GM11168 (cell line): ENCODE results near the gene AIPL1.

Source experiments
- in situ Hi-C: fragments of 300-500 bp; cut with MboI; formaldehyde crosslinking; loops from one replicate; pipeline ENCODE4 v1.12.0; 2022; ENCODE audit warnings: low sequenced_read_pairs; ENCODE audit not compliant: unreplicated experiment

AIPL1 gene

GRCh38 chr17:6425407-6425806 is 9.5 kb downstream of the AIPL1 start:
- in situ Hi-C loops, result loop anchor here (5.0 kb wide), 1 partner anchor 838 kb away; no protein-coding TSS in a partner anchor

- in situ Hi-C loops, result no loop called here
Observed at GRCh38 chr17:6423931-6424330, 11.0 kb downstream of the AIPL1 start.

GRCh38 chr17:6422654-6423241 is 12.2 kb downstream of the AIPL1 start:
- in situ Hi-C loops, result no loop called here

- in situ Hi-C loops, result no loop called here
Observed at GRCh38 chr17:6421700-6422604, 13.0 kb downstream of the AIPL1 start.

GRCh38 chr17:6420173-6420641 is 14.7 kb downstream of the AIPL1 start:
- in situ Hi-C loops, result no loop called here

- in situ Hi-C loops, result no loop called here
Observed at GRCh38 chr17:6415616-6416015, 19.3 kb downstream of the AIPL1 start.

GRCh38 chr17:6413065-6413464 is 21.9 kb downstream of the AIPL1 start:
- in situ Hi-C loops, result no loop called here

- in situ Hi-C loops, result no loop called here
Observed at GRCh38 chr17:6408735-6409134, 26.2 kb downstream of the AIPL1 start.

GRCh38 chr17:6408276-6408675 is 26.6 kb downstream of the AIPL1 start:
- in situ Hi-C loops, result no loop called here

GRCh38 chr17:6402258-6402657 is 32.7 kb downstream of the AIPL1 start:
- in situ Hi-C loops, result no loop called here

- in situ Hi-C loops, result no loop called here
Observed at GRCh38 chr17:6398955-6399354, 36.0 kb downstream of the AIPL1 start.

- in situ Hi-C loops, result no loop called here
Observed at GRCh38 chr17:6394055-6394606, 40.8 kb downstream of the AIPL1 start.

GRCh38 chr17:6393351-6393952 is 41.5 kb downstream of the AIPL1 start:
- in situ Hi-C loops, result no loop called here

- in situ Hi-C loops, result no loop called here
Observed at GRCh38 chr17:6392609-6393350, 42.1 kb downstream of the AIPL1 start.

- in situ Hi-C loops, result no loop called here
Observed at GRCh38 chr17:6388416-6388815, 46.5 kb downstream of the AIPL1 start.

GRCh38 chr17:6387858-6388257 is 47.1 kb downstream of the AIPL1 start:
- in situ Hi-C loops, result no loop called here

- in situ Hi-C loops, result no loop called here
Observed at GRCh38 chr17:6387442-6387841, 47.5 kb downstream of the AIPL1 start.

- in situ Hi-C loops, result no loop called here
Observed at GRCh38 chr17:6386041-6386630, 48.8 kb downstream of the AIPL1 start.

GRCh38 chr17:6384481-6384880 is 50.4 kb downstream of the AIPL1 start:
- in situ Hi-C loops, result no loop called here
